ENCODE results near the gene MPDU1. TPM values are rescaled to one million over a fixed set of nuclear protein-coding genes. Genes with fewer than 3 reads are reported as not detected.

MPDU1 gene
- total and polyA plus RNA-seq, 2 of the 13 experiments (the other 11 are each of a cell fraction or from before 2014, with no cell fraction given), result 112 to 167 TPM

DNA sequence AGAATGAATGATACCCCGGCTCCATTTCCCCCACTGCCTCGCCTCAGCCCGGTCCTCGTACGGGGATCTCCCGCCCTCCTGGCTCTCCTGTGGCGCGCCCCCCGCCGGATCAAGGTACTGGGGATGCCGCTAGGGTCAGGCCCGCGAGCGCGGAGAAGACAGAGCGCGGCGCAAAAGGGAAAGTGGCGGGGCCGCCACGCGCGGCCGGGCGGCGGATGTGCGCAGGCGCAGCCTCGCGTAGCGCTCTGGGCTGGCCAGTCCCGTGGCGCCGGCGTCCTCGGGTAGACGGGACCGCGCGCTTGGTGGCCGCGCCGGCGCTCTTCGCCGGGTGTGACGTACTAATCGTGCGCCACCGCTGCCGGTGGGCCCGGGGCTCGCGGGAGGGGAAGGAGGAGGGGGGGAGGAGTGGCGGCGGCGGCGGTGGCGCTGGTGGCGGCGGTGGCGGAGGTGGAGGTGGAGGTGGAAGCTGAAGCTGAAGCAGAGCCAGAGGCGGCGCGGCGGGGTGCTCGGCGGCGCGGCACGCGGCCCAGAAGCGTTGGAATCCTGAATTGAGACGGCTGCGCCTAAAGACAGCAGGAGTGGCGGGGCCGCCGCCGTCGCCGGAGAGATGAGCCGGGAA is 22.0 kb upstream of the MPDU1 start, which contains the start of gene SENP3 (continued):
- TF ChIP-seq SUZ12 (IDR thresholded peaks at IDR 0.05; ENCODE audit: low read depth, low read length), result no peak
- TF ChIP-seq ZNF646 (CRISPR knock-in tag; IDR thresholded peaks at IDR 0.05), result no peak
- no peak for TF ChIP-seq THAP7 (CRISPR knock-in tag; IDR thresholded peaks at IDR 0.05)
- TF ChIP-seq MXI1 (IDR thresholded peaks at IDR 0.05; ENCODE audit: borderline replicate concordance, low read depth, low read length), result peak; percentile 76; the same call in 2 of the 3 replicates
- peak; percentile 84 for TF ChIP-seq ZFX (CRISPR knock-in tag; IDR thresholded peaks at IDR 0.05; ENCODE audit: low read depth)
- TF ChIP-seq ZNF552 (CRISPR knock-in tag; IDR thresholded peaks at IDR 0.05; ENCODE audit: borderline replicate concordance), result peak; percentile 34; the same call in 1 of the 2 replicates
- TF ChIP-seq ZNF878 (CRISPR knock-in tag; IDR thresholded peaks at IDR 0.05), result no peak
- peak; percentile 87 for TF ChIP-seq KDM2A (CRISPR knock-in tag; IDR thresholded peaks at IDR 0.05; ENCODE audit: borderline replicate concordance, low read depth)
- no peak for TF ChIP-seq ZNF800 (CRISPR knock-in tag; IDR thresholded peaks at IDR 0.05)
- no peak for TF ChIP-seq NFRKB (IDR thresholded peaks at IDR 0.05)
- TF ChIP-seq ZNF883 (CRISPR knock-in tag; IDR thresholded peaks at IDR 0.05; ENCODE audit: not compliant biosample characterization), result no peak
- TF ChIP-seq TRIM24 (CRISPR knock-in tag; IDR thresholded peaks at IDR 0.05), result no peak
- TF ChIP-seq RFX5 (IDR thresholded peaks at IDR 0.05; ENCODE audit: low read depth, low read length), result no peak; the same call in 1 of the 2 replicates
- no peak for TF ChIP-seq HNRNPUL1 (IDR thresholded peaks at IDR 0.05; ENCODE audit: low read depth, low read length)
- TF ChIP-seq SPEN (CRISPR knock-in tag; IDR thresholded peaks at IDR 0.05; ENCODE audit: low read depth), result peak; percentile 58; the same call in 1 of the 2 replicates
- TF ChIP-seq CREB3 (CRISPR knock-in tag; IDR thresholded peaks at IDR 0.05), result peak; percentile 80; the same call in 1 of the 2 replicates
- TF ChIP-seq BORCS8-MEF2B (CRISPR knock-in tag; IDR thresholded peaks at IDR 0.05), result no peak
- no peak for TF ChIP-seq HOXA9 (CRISPR knock-in tag; IDR thresholded peaks at IDR 0.05; ENCODE audit: borderline replicate concordance)

Data from HepG2 (cell line).